GM12875 (cell line): ENCODE measurements around the gene SIGLEC14.

Experiments
- H3K4me3 ChIP-seq: one replicate; pipeline ENCODE4 v1.5.1; 2011; ENCODE audit warnings: low read depth, low read length, control low read depth
- CTCF ChIP-seq: IDR thresholded peaks from 2 replicates; pipeline ENCODE4 v1.5.1; 2011; ENCODE audit warnings: low read depth, mild to moderate bottlenecking, control low read depth, inconsistent platforms, low read length, moderate library complexity, borderline replicate concordance; ENCODE audit not compliant: insufficient read depth

Gene SIGLEC14

GRCh38 chr19:51599084-51599483, 47.5 kb downstream of the SIGLEC14 start:
- TF ChIP-seq CTCF, result no peak
- no peak overlapping the region for H3K4me3 ChIP-seq

GRCh38 chr19:51598159-51598915, 48.3 kb downstream of the SIGLEC14 start:
- no peak for TF ChIP-seq CTCF
- no peak overlapping the region for H3K4me3 ChIP-seq

- no peak overlapping the region for H3K4me3 ChIP-seq
Observed at GRCh38 chr19:51595190-51596175, 51.1 kb downstream of the SIGLEC14 start.

GRCh38 chr19:51594774-51595109, 51.9 kb downstream of the SIGLEC14 start:
- TF ChIP-seq CTCF, result no peak
- H3K4me3 ChIP-seq, result peak overlapping the region; percentile 48

More at GRCh38 chr19:51595190-51596175, 51.1 kb downstream of the SIGLEC14 start:
- TF ChIP-seq CTCF, result no peak

GRCh38 chr19:51593969-51594773, 52.5 kb downstream of the SIGLEC14 start:
- H3K4me3 ChIP-seq, result peak overlapping the region; percentile 62
- TF ChIP-seq CTCF, result no peak

GRCh38 chr19:51593138-51593890, 53.3 kb downstream of the SIGLEC14 start:
- peak overlapping the region; percentile 62 for H3K4me3 ChIP-seq
- TF ChIP-seq CTCF, result no peak
